OCI-LY7 (cell line): Measurements from ENCODE around the gene G3BP2. TPM values are rescaled to one million over a fixed set of nuclear protein-coding genes. Genes with fewer than 3 reads are reported as not detected.

Experiments
- BruUV-seq: library from RNA; stranded (reverse); fragments of 400-500 nt; replicated peaks from 2 replicates; lab custom pipeline; 2021; lab: Mats Ljungman, UMichigan
- CTCF ChIA-PET: fragments of 300-600 bp; sonication (Branson Sonifier 250); formaldehyde crosslinking; loops from one replicate; lab custom pipeline; 2022; ENCODE audit warnings: antibody characterized with exemption; ENCODE audit not compliant: unreplicated experiment; lab: Charles Lee
- POLR2A ChIA-PET: fragments of 300-600 bp; sonication (Branson Sonifier 250); formaldehyde crosslinking; loops from one replicate; lab custom pipeline; 2022; ENCODE audit warnings: antibody characterized with exemption; lab: Charles Lee
- DNase-seq: peaks from one replicate; pipeline ENCODE4 v3.0.0-alpha.2; 2015; ENCODE audit warnings: low spot score
- H2AFZ ChIP-seq: fragments of 200-600 bp; sonication (generic), shearing (Covaris generic); 2 replicates; pipeline ENCODE4 v1.6.1; 2014; ENCODE audit warnings: mild to moderate bottlenecking, antibody characterized with exemption, low read length, moderate library complexity
- H3K27ac ChIP-seq: fragments of 200-600 bp; sonication (generic); 2 replicates; pipeline ENCODE4 v1.5.1; 2014; ENCODE audit warnings: mixed run types, low read depth, mild to moderate bottlenecking, moderate library complexity, low read length, inconsistent platforms; ENCODE audit not compliant: poor library complexity, severe bottlenecking
- H3K36me3 ChIP-seq: fragments of 200-600 bp; sonication (generic); 2 replicates; pipeline ENCODE4 v1.6.1; 2014; ENCODE audit warnings: mild to moderate bottlenecking, antibody characterized with exemption, low read length, moderate library complexity, mixed read lengths; ENCODE audit not compliant: insufficient read depth
- H3K4me1 ChIP-seq: fragments of 200-600 bp; sonication (generic); 2 replicates; pipeline ENCODE4 v1.5.1; 2014; ENCODE audit warnings: mild to moderate bottlenecking, low read length; ENCODE audit not compliant: insufficient read depth, poor library complexity, severe bottlenecking
- H3K4me2 ChIP-seq: fragments of 200-600 bp; sonication (generic); 2 replicates; pipeline ENCODE4 v1.6.1; 2014; ENCODE audit warnings: mild to moderate bottlenecking, low read length
- H3K4me3 ChIP-seq: fragments of 200-600 bp; sonication (generic); 2 replicates; pipeline ENCODE4 v1.5.1; 2014; ENCODE audit warnings: mild to moderate bottlenecking, low read depth, low read length; ENCODE audit not compliant: poor library complexity, severe bottlenecking
- H3K79me2 ChIP-seq: fragments of 200-600 bp; sonication (generic); 2 replicates; pipeline ENCODE4 v1.6.1; 2016; ENCODE audit warnings: low read depth, mild to moderate bottlenecking, low read length, moderate library complexity, mixed read lengths; ENCODE audit not compliant: insufficient read depth
- H3K9me2 ChIP-seq: fragments of 200-600 bp; sonication (generic); 2 replicates; pipeline ENCODE4 v1.6.1; 2016; ENCODE audit warnings: mild to moderate bottlenecking, low read length, mixed read lengths; ENCODE audit not compliant: insufficient read depth
- H3K9me3 ChIP-seq: fragments of 200-600 bp; sonication (generic); 2 replicates; pipeline ENCODE4 v1.6.1; 2014; ENCODE audit warnings: mild to moderate bottlenecking, mixed run types, low read length, mixed read lengths
- H4K20me1 ChIP-seq: fragments of 200-600 bp; sonication (generic); 2 replicates; pipeline ENCODE4 v1.6.1; 2014; ENCODE audit warnings: mild to moderate bottlenecking, antibody characterized with exemption, low read length, moderate library complexity, mixed read lengths; ENCODE audit not compliant: insufficient read depth
- CTCF ChIP-seq: fragments of 200-600 bp; sonication (generic); conservative IDR thresholded peaks from 2 replicates; pipeline ENCODE4 v1.5.1; 2014; ENCODE audit warnings: mild to moderate bottlenecking, antibody characterized with exemption, low read length, moderate library complexity, mixed read lengths
- EZH2phosphoT487 ChIP-seq: fragments of 200-600 bp; sonication (generic); IDR thresholded peaks from 2 replicates; pipeline ENCODE4 v1.6.1; 2018; ENCODE audit warnings: low read depth, borderline replicate concordance, mild to moderate bottlenecking, mixed run types, antibody characterized with exemption, low read length, moderate library complexity, mixed read lengths
- intact Hi-C: fragments of 100-400 bp; cut with micrococcal nuclease; formaldehyde crosslinking; loops from one replicate; pipeline ENCODE4 v1.10.0; 2022; ENCODE audit not compliant: unreplicated experiment
- total RNA-seq, 2 experiments: library from RNA; depleted of rRNA in 1 of 2; stranded (reverse); fragments of >200 nt in 1 of 2; shearing (Covaris generic) in 1 of 2; gene quantifications; 2 replicates each; pipeline ENCODE4 v1.2.3, GENCODE V29; 2014 to 2022

Gene G3BP2
- total RNA-seq, 2 experiments from 2014 or later: 56.7 to 147 TPM

GRCh38 chr4:75702919-75703411 lies 29.8 kb upstream of the G3BP2 start:
- Histone ChIP-seq H3K9me2 (no peaks in the 10 kb centered on the region), H3K9me3 (no peaks in the 10 kb centered on the region), H3K4me1 (peaks cover 12% of the 10 kb centered on the region), H3K79me2 (no peaks in the 10 kb centered on the region), H3K36me3 (no peaks in the 10 kb centered on the region), H3K4me3 (no peak overlapping the region), H2AFZ (no peak overlapping the region), H3K4me2 (no peak overlapping the region), H4K20me1 (no peaks in the 10 kb centered on the region), H3K27ac (no peak overlapping the region)
- BruUV-seq: no TSS peak
- TF ChIP-seq CTCF: no peak
- TF ChIP-seq EZH2phosphoT487: no peak
- CTCF ChIA-PET: no interaction called here
- POLR2A ChIA-PET: no interaction called here
- intact Hi-C loops: no loop called here
- DNase-seq: no peak

- Histone ChIP-seq H3K9me2 (no peaks in the 10 kb centered on the region), H4K20me1 (no peaks in the 10 kb centered on the region), H3K79me2 (no peaks in the 10 kb centered on the region), H3K27ac (no peak overlapping the region), H3K9me3 (no peaks in the 10 kb centered on the region), H3K36me3 (no peaks in the 10 kb centered on the region), H2AFZ (no peak overlapping the region), H3K4me2 (no peak overlapping the region), H3K4me3 (no peak overlapping the region), H3K4me1 (peaks cover 13% of the 10 kb centered on the region)
- no TSS peak for BruUV-seq
- intact Hi-C loops: no loop called here
- CTCF ChIA-PET: no interaction called here
- POLR2A ChIA-PET: interaction anchor here (1.0 kb wide), 1 partner anchor 49 kb away, joined by 4 read pairs; no protein-coding TSS in a partner anchor
- no peak for DNase-seq
- TF ChIP-seq CTCF: no peak
- TF ChIP-seq EZH2phosphoT487: no peak
Observed at GRCh38 chr4:75699299-75699698, 26.1 kb upstream of the G3BP2 start.

- no TSS peak for BruUV-seq
- no peak overlapping the region for H3K4me2 ChIP-seq
- no peaks in the 10 kb centered on the region for H3K79me2 ChIP-seq
- no peaks in the 10 kb centered on the region; the same call in 1 of the 2 replicates for H3K36me3 ChIP-seq
- no peaks in the 10 kb centered on the region for H4K20me1 ChIP-seq
- H3K4me3 ChIP-seq: no peak overlapping the region
- DNase-seq: no peak
- intact Hi-C loops: no loop called here
- ChIA-PET CTCF (no interaction called here), POLR2A (interaction anchor here (0.7 to 1.0 kb wide), 2 partner anchors 15 to 49 kb away, joined by 3 to 4 read pairs; no protein-coding TSS in a partner anchor)
- H3K9me2 ChIP-seq: no peaks in the 10 kb centered on the region
- H3K4me1 ChIP-seq: peaks cover 13% of the 10 kb centered on the region
- H3K27ac ChIP-seq: no peak overlapping the region
- H3K9me3 ChIP-seq: no peaks in the 10 kb centered on the region
- TF ChIP-seq EZH2phosphoT487: no peak
- no peak overlapping the region; the same call in 1 of the 2 replicates for H2AFZ ChIP-seq
Observed at GRCh38 chr4:75698963-75699228, 25.7 kb upstream of the G3BP2 start.
